ENCODE measurements around the gene FABP1. TPM values are rescaled to one million over a fixed set of nuclear protein-coding genes. Genes with fewer than 3 reads are reported as not detected.

FABP1 gene
- not detected for polyA plus RNA-seq

DNA sequence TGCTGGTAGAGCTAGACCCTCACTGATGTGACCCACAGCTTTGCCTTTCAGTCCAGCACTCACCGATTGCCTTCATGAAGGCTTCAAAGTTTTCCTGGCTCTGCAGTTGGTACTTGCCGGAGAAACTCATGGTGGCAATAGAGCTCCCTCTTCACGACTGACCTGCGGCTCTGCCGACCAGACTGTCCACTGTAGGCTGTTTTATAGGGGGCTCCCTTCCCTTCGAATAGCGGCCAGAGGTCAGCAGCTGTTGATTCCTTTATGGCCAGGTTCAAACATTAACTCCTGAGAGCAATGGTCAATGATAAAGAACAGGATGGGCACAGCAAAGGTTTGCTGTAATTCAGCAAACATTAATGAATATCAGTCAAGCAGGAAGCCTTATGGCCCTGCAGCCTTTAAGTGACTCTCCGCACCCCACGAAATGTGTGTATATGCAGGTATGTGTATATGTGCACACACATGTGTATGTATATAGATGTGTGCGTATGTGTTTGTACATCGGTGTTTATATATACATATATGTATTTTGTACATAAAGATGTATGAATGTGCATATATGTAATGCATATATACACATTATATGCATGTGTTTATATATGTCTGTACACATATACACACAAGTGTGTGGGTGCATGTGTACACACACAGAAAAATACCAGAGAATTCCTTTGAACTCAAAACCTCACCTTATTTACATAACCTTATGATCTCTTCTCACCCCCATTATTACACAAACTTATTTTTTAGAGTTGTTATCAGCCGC is at the start of gene FABP1:
Gene FABP1, minus strand, starts transcription at position 175 of the 766 bp plus-strand sequence. Its CDS starts 45 bp downstream, at position 130.
- Mint-ChIP-seq H3K36me3 (no peaks in the 10 kb centered on the region), H3K4me3 (no peak within 1 kb of the TSS), H3K27ac (no peak within 1 kb of the TSS), H3K4me1 (peaks cover 0 to 2% (median 0%) of the 10 kb centered on the region in 3 donors), H3K9me3 (no peaks in the 10 kb centered on the region), H3K27me3 (peaks cover 10% of the 10 kb centered on the region)

DNA sequence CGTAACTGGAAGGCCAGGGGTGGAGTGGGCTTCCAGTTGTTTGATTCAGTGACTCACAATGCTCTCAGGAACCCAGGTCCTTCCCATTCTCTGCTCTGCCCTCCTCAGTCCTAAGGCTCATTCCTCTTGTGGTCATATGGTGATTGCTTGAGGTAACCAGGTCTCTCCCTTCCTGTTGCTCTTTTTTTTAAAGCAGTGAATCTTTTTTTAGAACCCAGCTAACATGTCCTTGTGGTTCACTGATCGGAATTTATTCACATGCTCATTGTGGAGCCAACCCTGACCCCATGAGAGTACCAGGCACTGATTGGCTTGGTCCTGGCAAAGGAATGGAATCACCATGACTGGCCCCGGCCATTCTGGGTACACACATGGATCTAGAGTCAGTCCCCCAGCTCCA is 49.7 kb upstream of the FABP1 start:
- Mint-ChIP-seq H3K27ac (no peak overlapping the region), H3K27me3 (peaks cover 1% of the 10 kb centered on the region), H3K9me3 (no peaks in the 10 kb centered on the region), H3K4me1 (peaks cover 4 to 11% (median 5%) of the 10 kb centered on the region in 3 donors), H3K36me3 (no peaks in the 10 kb centered on the region), H3K4me3 (no peak overlapping the region)

GRCh38 chr2:88176352-88176984 is 48.6 kb upstream of the FABP1 start:
- Mint-ChIP-seq H3K27ac (peak overlapping the region in 1 of 3 donors; percentile 29), H3K4me3 (no peak overlapping the region), H3K27me3 (no peaks in the 10 kb centered on the region), H3K9me3 (no peaks in the 10 kb centered on the region), H3K4me1 (peaks cover 0 to 4% (median 3%) of the 10 kb centered on the region in 3 donors), H3K36me3 (no peaks in the 10 kb centered on the region)

DNA sequence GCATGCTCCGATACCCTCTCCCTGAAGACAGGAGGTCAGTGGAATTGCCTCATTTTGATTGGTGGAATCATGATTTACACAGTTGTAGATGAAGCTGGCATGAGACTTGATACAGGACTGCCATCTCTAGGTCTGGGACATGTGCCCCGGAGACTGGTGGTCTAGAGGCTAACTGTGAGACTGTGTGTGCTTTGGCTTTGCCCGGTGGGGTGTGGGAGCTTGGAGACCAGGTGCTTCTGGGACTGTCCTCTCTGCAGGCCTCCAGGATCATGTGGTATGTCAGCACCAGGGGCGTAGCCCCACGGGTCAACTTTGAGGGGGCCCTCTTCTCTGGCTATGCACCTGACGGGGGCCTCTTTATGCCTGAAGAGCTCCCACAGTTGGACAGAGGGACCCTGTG is 45.0 kb upstream of the FABP1 start:
- Mint-ChIP-seq H3K4me1 (peaks cover 4 to 6% (median 4%) of the 10 kb centered on the region in 3 donors), H3K27me3 (no peaks in the 10 kb centered on the region), H3K36me3 (peaks cover 2% of the 10 kb centered on the region), H3K4me3 (peak overlapping the region in 1 of 4 donors; percentile 17), H3K27ac (no peak overlapping the region), H3K9me3 (peaks cover 0 to 5% (median 1%) of the 10 kb centered on the region in 3 donors)

- H3K27ac Mint-ChIP-seq, result peak overlapping the region in 2 of 3 donors; percentile 33 to 63
- peaks cover 4 to 6% (median 4%) of the 10 kb centered on the region in 3 donors for H3K4me1 Mint-ChIP-seq
- H3K36me3 Mint-ChIP-seq, result peaks cover 2% of the 10 kb centered on the region
- H3K27me3 Mint-ChIP-seq, result no peaks in the 10 kb centered on the region
- H3K4me3 Mint-ChIP-seq, result peak overlapping the region in 2 of 4 donors; percentile 76
- H3K9me3 Mint-ChIP-seq, result peaks cover 0 to 5% (median 1%) of the 10 kb centered on the region in 3 donors
Observed at GRCh38 chr2:88171966-88172365, 44.1 kb upstream of the FABP1 start.

GRCh38 chr2:88170472-88170892 is 42.6 kb upstream of the FABP1 start:
- Mint-ChIP-seq H3K27me3 (no peaks in the 10 kb centered on the region), H3K27ac (peak overlapping the region in 1 of 3 donors; percentile 63), H3K9me3 (peaks cover 0 to 5% (median 1%) of the 10 kb centered on the region in 3 donors), H3K4me1 (peaks cover 4 to 6% (median 4%) of the 10 kb centered on the region in 3 donors), H3K36me3 (peaks cover 2% of the 10 kb centered on the region), H3K4me3 (peak overlapping the region; percentile 70 to 81 (median 76))

GRCh38 chr2:88168386-88168785 is 40.5 kb upstream of the FABP1 start:
- Mint-ChIP-seq H3K9me3 (peaks cover 0 to 5% (median 1%) of the 10 kb centered on the region in 3 donors), H3K4me3 (peak overlapping the region in 1 of 4 donors; percentile 13), H3K27ac (no peak overlapping the region), H3K36me3 (peaks cover 2% of the 10 kb centered on the region), H3K27me3 (no peaks in the 10 kb centered on the region), H3K4me1 (peaks cover 4 to 6% (median 4%) of the 10 kb centered on the region in 3 donors)

- Mint-ChIP-seq H3K27me3 (no peaks in the 10 kb centered on the region), H3K36me3 (peaks cover 2% of the 10 kb centered on the region), H3K4me1 (peaks cover 4 to 6% (median 4%) of the 10 kb centered on the region in 3 donors), H3K9me3 (peaks cover 0 to 5% (median 1%) of the 10 kb centered on the region in 3 donors), H3K27ac (no peak overlapping the region), H3K4me3 (no peak overlapping the region)
Observed at GRCh38 chr2:88167740-88168139, 39.9 kb upstream of the FABP1 start.

DNA sequence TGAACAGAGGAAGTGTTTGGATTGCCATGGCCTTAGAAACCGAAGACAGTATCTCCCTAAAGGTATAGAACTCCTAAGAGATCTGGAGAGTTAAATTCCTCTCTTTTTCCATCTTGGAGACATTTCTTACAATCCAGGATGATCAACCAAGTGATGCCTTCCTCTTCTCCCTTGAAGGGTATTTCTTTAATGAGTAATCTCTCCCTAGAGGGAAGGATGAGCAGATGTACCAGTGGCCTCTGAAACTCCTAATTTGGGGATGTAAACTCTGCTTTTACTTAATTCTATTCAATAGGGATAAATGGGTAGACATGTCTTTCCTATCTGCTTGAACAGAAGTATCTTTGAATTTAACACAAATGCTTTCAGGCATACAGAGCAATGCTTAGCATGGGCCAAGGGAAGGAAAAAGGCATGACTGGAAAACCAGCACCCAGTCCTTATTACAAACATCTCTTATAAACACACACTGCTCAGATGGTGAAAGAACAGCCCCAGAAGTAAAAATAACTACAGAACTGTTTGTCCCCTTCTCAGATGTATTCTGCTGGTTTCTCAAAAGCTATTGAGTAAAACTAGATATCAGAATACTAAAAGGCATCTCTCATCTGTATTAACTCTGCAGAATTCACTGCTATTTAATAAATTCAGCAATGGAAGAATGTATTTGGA is 37.6 kb upstream of the FABP1 start:
- peaks cover 2% of the 10 kb centered on the region for H3K36me3 Mint-ChIP-seq

GRCh38 chr2:88161446-88162244 is 33.8 kb upstream of the FABP1 start:
- H3K27me3 Mint-ChIP-seq, result peaks cover 2% of the 10 kb centered on the region
- H3K9me3 Mint-ChIP-seq, result no peaks in the 10 kb centered on the region
- H3K4me1 Mint-ChIP-seq, result peaks cover 0 to 2% (median 2%) of the 10 kb centered on the region in 3 donors
- no peaks in the 10 kb centered on the region for H3K36me3 Mint-ChIP-seq
- no peak overlapping the region for H3K4me3 Mint-ChIP-seq
- no peak overlapping the region for H3K27ac Mint-ChIP-seq

More for the DNA sequence above, 37.6 kb upstream of the FABP1 start:
- H3K4me1 Mint-ChIP-seq, result peaks cover 0 to 4% (median 0%) of the 10 kb centered on the region in 3 donors
- H3K9me3 Mint-ChIP-seq, result peaks cover 0 to 4% (median 1%) of the 10 kb centered on the region in 3 donors
- no peak overlapping the region for H3K4me3 Mint-ChIP-seq
- H3K27ac Mint-ChIP-seq, result no peak overlapping the region
- H3K27me3 Mint-ChIP-seq, result no peaks in the 10 kb centered on the region

DNA sequence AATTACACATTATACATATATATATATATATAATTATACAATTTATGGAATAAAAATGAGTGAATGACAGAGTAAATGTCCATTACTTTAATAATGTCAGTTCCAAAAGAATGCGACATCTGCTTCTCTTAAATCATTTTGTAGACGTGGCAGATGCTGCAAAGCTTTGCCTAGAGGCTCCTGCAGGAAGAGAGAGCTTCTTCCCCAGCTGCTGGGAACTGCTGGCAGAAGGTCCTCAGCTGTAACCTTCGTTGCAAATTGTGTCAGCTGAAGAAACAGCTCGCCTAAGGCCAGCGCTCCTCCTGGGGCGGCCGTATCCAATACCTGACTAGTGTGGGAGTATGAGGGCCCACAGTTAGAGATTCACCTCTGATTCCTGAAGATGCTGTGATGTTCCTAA is 32.7 kb upstream of the FABP1 start:
- Mint-ChIP-seq H3K27ac (no peak overlapping the region), H3K36me3 (no peaks in the 10 kb centered on the region), H3K9me3 (no peaks in the 10 kb centered on the region), H3K27me3 (peaks cover 2% of the 10 kb centered on the region), H3K4me3 (no peak overlapping the region), H3K4me1 (peaks cover 0 to 2% (median 2%) of the 10 kb centered on the region in 3 donors)

DNA sequence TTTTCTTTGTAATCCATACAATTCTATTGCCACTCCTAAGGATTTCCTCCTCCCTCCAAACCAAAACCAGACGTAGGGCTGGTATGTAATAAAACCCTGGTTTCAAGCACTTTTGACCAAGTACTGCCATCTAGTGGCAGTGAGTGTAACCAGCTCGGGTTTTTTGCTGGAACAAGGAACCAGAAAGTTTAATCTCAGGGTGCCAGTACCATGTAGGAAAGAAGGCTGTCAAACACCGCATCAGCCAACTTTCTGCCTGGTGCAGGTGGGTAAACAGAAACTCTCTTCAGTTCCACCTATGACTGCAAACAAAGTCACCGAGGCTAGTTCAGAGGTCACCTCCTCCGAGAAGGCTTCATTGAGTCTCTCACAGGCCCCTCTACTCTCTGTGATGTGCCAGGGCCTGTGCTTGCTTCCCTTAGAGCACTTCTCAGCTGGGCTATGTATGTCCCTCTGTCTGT is 32.1 kb upstream of the FABP1 start:
- Mint-ChIP-seq H3K27me3 (peaks cover 2% of the 10 kb centered on the region), H3K36me3 (no peaks in the 10 kb centered on the region), H3K9me3 (no peaks in the 10 kb centered on the region), H3K4me1 (peaks cover 0 to 2% (median 2%) of the 10 kb centered on the region in 3 donors), H3K4me3 (no peak overlapping the region), H3K27ac (no peak overlapping the region)

- Mint-ChIP-seq H3K4me1 (peaks cover 0 to 2% (median 2%) of the 10 kb centered on the region in 3 donors), H3K9me3 (no peaks in the 10 kb centered on the region), H3K27ac (peak overlapping the region in 1 of 3 donors; percentile 45), H3K4me3 (no peak overlapping the region), H3K27me3 (peaks cover 2% of the 10 kb centered on the region), H3K36me3 (no peaks in the 10 kb centered on the region)
Observed at GRCh38 chr2:88159481-88159880, 31.6 kb upstream of the FABP1 start.

DNA sequence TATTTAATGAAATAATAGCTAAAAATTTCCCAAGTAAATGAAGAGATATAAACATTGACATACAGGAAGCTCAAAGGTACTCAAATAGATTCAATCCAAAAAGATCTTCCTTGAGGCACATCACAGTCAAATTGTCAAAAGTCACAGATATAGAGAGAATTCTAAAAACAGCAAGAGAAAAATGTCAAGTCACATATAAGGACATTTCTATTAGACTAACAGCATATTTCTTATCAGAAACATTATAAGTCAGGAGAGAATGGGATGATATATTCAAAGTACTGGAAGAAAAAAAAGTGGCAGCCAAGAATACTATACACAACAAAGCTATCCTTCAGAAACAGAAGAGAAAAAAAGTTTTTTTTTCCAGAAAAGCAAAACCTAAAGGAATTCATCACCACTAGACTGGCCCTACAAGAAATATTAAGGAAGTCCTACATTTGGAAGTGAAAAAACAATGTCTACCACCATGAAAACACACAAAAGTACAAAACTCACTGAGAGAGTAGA is 21.1 kb upstream of the FABP1 start:
- H3K27ac Mint-ChIP-seq, result no peak overlapping the region
- H3K4me3 Mint-ChIP-seq, result no peak overlapping the region
- no peaks in the 10 kb centered on the region for H3K36me3 Mint-ChIP-seq
- H3K4me1 Mint-ChIP-seq, result no peaks in the 10 kb centered on the region
- peaks cover 11% of the 10 kb centered on the region for H3K27me3 Mint-ChIP-seq
- H3K9me3 Mint-ChIP-seq, result peaks cover 8 to 28% (median 25%) of the 10 kb centered on the region in 3 donors
